HG02970 (cell line): ENCODE data around the gene JADE1.

ENCODE experiments used
- ATAC-seq: cut with Tn5 transposase; IDR thresholded peaks from one replicate; pipeline ENCODE4 v1.9.1; 2021; ENCODE audit warnings: mild to moderate bottlenecking, moderate library complexity, moderate number of reproducible peaks; ENCODE audit not compliant: unreplicated experiment, low FRiP score

The JADE1 gene

GRCh38 chr4:128840711-128841318 lies 31.3 kb downstream of the JADE1 start:
- ATAC-seq, result no peak

- no peak for ATAC-seq
Measured at GRCh38 chr4:128841402-128841801, 31.9 kb downstream of the JADE1 start.

- ATAC-seq, result no peak
Measured at GRCh38 chr4:128844931-128845330, 35.4 kb downstream of the JADE1 start.

- no peak for ATAC-seq
Measured at GRCh38 chr4:128846063-128846462, 36.6 kb downstream of the JADE1 start.

GRCh38 chr4:128847082-128847724 lies 37.7 kb downstream of the JADE1 start:
- ATAC-seq, result no peak

GRCh38 chr4:128848461-128848860 lies 39.0 kb downstream of the JADE1 start:
- no peak for ATAC-seq

GRCh38 chr4:128850252-128850651 lies 40.8 kb downstream of the JADE1 start:
- ATAC-seq, result no peak

- no peak for ATAC-seq
Measured at GRCh38 chr4:128853741-128854140, 44.2 kb downstream of the JADE1 start.

- ATAC-seq, result no peak
Measured at GRCh38 chr4:128854433-128854832, 44.9 kb downstream of the JADE1 start.

- ATAC-seq, result no peak
Measured at GRCh38 chr4:128855621-128856020, 46.1 kb downstream of the JADE1 start.

GRCh38 chr4:128856246-128856645 lies 46.7 kb downstream of the JADE1 start:
- no peak for ATAC-seq

- ATAC-seq, result no peak
Measured at GRCh38 chr4:128858879-128859671, 49.6 kb downstream of the JADE1 start.

GRCh38 chr4:128859887-128860677 lies 50.6 kb downstream of the JADE1 start:
- ATAC-seq, result no peak

GRCh38 chr4:128861856-128862518 lies 52.5 kb downstream of the JADE1 start:
- no peak for ATAC-seq

GRCh38 chr4:128862608-128863311 lies 53.3 kb downstream of the JADE1 start:
- no peak for ATAC-seq

- ATAC-seq, result no peak
Measured at GRCh38 chr4:128863312-128864075, 54.0 kb downstream of the JADE1 start.

GRCh38 chr4:128865132-128865531 lies 55.6 kb downstream of the JADE1 start:
- no peak for ATAC-seq

GRCh38 chr4:128866269-128866668 lies 56.8 kb downstream of the JADE1 start:
- ATAC-seq, result no peak

GRCh38 chr4:128866691-128867090 lies 57.2 kb downstream of the JADE1 start:
- no peak for ATAC-seq
